IMR-90 (cell line): ENCODE measurements around the gene CAMTA1. TPM values are rescaled to one million over a fixed set of nuclear protein-coding genes. Genes with fewer than 3 reads are reported as not detected.

Experiments used
- ATAC-seq: fragments of 200-7000 bp; cut with Tn5 transposase; 2 replicates; pipeline ENCODE4 v1.9.1; 2020; ENCODE audit warnings: low read depth, mild to moderate bottlenecking, moderate library complexity
- BruUV-seq: library from RNA; stranded (reverse); fragments of 400-500 nt; replicated peaks from 2 replicates; lab custom pipeline; 2021; lab: Mats Ljungman, UMichigan
- CTCF ChIA-PET: fragments of 300-600 bp; formaldehyde crosslinking; extraction: SDS; loops from one replicate; lab custom pipeline; 2021; ENCODE audit warnings: antibody characterized with exemption; lab: Yijun Ruan, JAX
- POLR2A ChIA-PET: fragments of 300-600 bp; sonication (Branson Sonifier 250); formaldehyde crosslinking; loops from one replicate; lab custom pipeline; 2022; ENCODE audit warnings: antibody characterized with exemption; ENCODE audit not compliant: unreplicated experiment; lab: Charles Lee
- DNase-seq: peaks from one replicate; pipeline ENCODE4 v3.0.0; 2013
- H2AFZ ChIP-seq: replicated peaks from 2 replicates; pipeline ENCODE3; 2013; ENCODE audit warnings: low read length, mild to moderate bottlenecking; ENCODE audit not compliant: poor library complexity
- H2AK5ac ChIP-seq: 2 replicates; pipeline ENCODE4 v1.6.1; 2013; ENCODE audit warnings: low read depth, low read length, inconsistent platforms
- H2AK9ac ChIP-seq: replicated peaks from 2 replicates; pipeline ENCODE3; 2013; ENCODE audit warnings: mild to moderate bottlenecking, low read depth, low read length, moderate library complexity; ENCODE audit not compliant: poor library complexity
- H2BK120ac ChIP-seq: 2 replicates; pipeline ENCODE4 v1.6.1; 2013; ENCODE audit warnings: low read depth, low read length, inconsistent platforms
- H2BK15ac ChIP-seq: 3 replicates; pipeline ENCODE4 v1.6.1; 2013; ENCODE audit warnings: low read depth, low read length, inconsistent platforms
- H2BK20ac ChIP-seq: 2 replicates; pipeline ENCODE4 v1.6.1; 2013; ENCODE audit warnings: low read depth, mild to moderate bottlenecking, inconsistent platforms, low read length, moderate library complexity
- H2BK5ac ChIP-seq: 2 replicates; pipeline ENCODE4 v1.6.1; 2013; ENCODE audit warnings: mild to moderate bottlenecking, low read depth, low read length, inconsistent platforms; ENCODE audit not compliant: poor library complexity, severe bottlenecking
- H3K14ac ChIP-seq: replicated peaks from 2 replicates; pipeline ENCODE4 v1.6.1; 2013; ENCODE audit warnings: low read depth, low read length, inconsistent platforms
- H3K18ac ChIP-seq: 2 replicates; pipeline ENCODE4 v1.6.1; 2013; ENCODE audit warnings: low read depth, low read length, control low read depth
- H3K23ac ChIP-seq: 2 replicates; pipeline ENCODE4 v1.6.1; 2013; ENCODE audit warnings: low read depth, low read length, inconsistent platforms
- H3K27ac ChIP-seq: 2 replicates; pipeline ENCODE4 v1.5.1; 2013; ENCODE audit warnings: mild to moderate bottlenecking, control low read depth, low read length; ENCODE audit not compliant: insufficient read depth
- H3K27me3 ChIP-seq: 2 replicates; pipeline ENCODE4 v1.6.1; 2013; ENCODE audit warnings: low read length; ENCODE audit not compliant: control insufficient read depth, insufficient read depth
- H3K36me3 ChIP-seq: 2 replicates; pipeline ENCODE4 v1.6.1; 2013; ENCODE audit warnings: low read length, mixed read lengths; ENCODE audit not compliant: control insufficient read depth, insufficient read depth
- H3K4ac ChIP-seq: 2 replicates; pipeline ENCODE4 v1.6.1; 2013; ENCODE audit warnings: low read depth, low read length, inconsistent platforms
- H3K4me1 ChIP-seq: 2 replicates; pipeline ENCODE4 v1.6.1; 2013; ENCODE audit warnings: low read length, mixed read lengths; ENCODE audit not compliant: control insufficient read depth, insufficient read depth
- H3K4me2 ChIP-seq: 2 replicates; pipeline ENCODE4 v1.6.1; 2013; ENCODE audit warnings: low read depth, mild to moderate bottlenecking, control low read depth, low read length, moderate library complexity
- H3K4me3 ChIP-seq: 2 replicates; pipeline ENCODE4 v1.5.1; 2013; ENCODE audit warnings: low read depth, mild to moderate bottlenecking, control low read depth, low read length, moderate library complexity; ENCODE audit not compliant: insufficient read depth
- H3K56ac ChIP-seq: 2 replicates; pipeline ENCODE4 v1.6.1; 2013; ENCODE audit warnings: low read length, inconsistent platforms; ENCODE audit not compliant: insufficient read depth; ENCODE audit errors: extremely low read depth
- H3K79me1 ChIP-seq, 2 experiments: 2 replicates each; pipeline ENCODE4 v1.6.1; 2013; ENCODE audit warnings: low read length in 2 of 2, inconsistent platforms in 1 of 2, low read depth in 1 of 2
- H3K9ac ChIP-seq: 2 replicates; pipeline ENCODE4 v1.6.1; 2013; ENCODE audit warnings: low read depth, low read length, control low read depth
- H3K9me1 ChIP-seq: 2 replicates; pipeline ENCODE4 v1.6.1; 2013; ENCODE audit warnings: low read length, inconsistent platforms; ENCODE audit not compliant: insufficient read depth
- H3K9me3 ChIP-seq: 2 replicates; pipeline ENCODE4 v1.6.1; 2013; ENCODE audit warnings: low read length; ENCODE audit not compliant: control insufficient read depth, insufficient read depth
- H4K20me1 ChIP-seq: 2 replicates; pipeline ENCODE4 v1.6.1; 2013; ENCODE audit warnings: low read length, inconsistent platforms; ENCODE audit not compliant: insufficient read depth
- H4K5ac ChIP-seq: 2 replicates; pipeline ENCODE4 v1.6.1; 2013; ENCODE audit warnings: mild to moderate bottlenecking, low read depth, low read length, control low read depth
- H4K8ac ChIP-seq, 2 experiments: 2 replicates each; pipeline ENCODE4 v1.6.1; 2013; ENCODE audit warnings: low read depth in 2 of 2, low read length in 2 of 2, control low read depth in 1 of 2, inconsistent platforms in 1 of 2
- H4K91ac ChIP-seq: 2 replicates; pipeline ENCODE4 v1.6.1; 2013; ENCODE audit warnings: low read depth, low read length, inconsistent platforms; ENCODE audit not compliant: insufficient read depth
- BHLHE40 ChIP-seq: fragments of 150-350 bp; IDR thresholded peaks from 2 replicates; pipeline ENCODE4 v1.6.1; 2016; ENCODE audit warnings: mild to moderate bottlenecking, low read depth, low read length
- MAFK ChIP-seq: IDR thresholded peaks from 2 replicates; pipeline ENCODE4 v1.6.1; 2012; ENCODE audit warnings: low read depth, low read length, improper control_type of control experiment
- NFE2L2 ChIP-seq: fragments of 150-350 bp; IDR thresholded peaks from 2 replicates; pipeline ENCODE4 v1.6.1; 2016; ENCODE audit warnings: low read depth, mild to moderate bottlenecking, low read length
- POLR2A ChIP-seq: IDR thresholded peaks from 2 replicates; pipeline ENCODE4 v1.6.1; 2012; ENCODE audit warnings: mild to moderate bottlenecking, low read depth, low read length
- RFX5 ChIP-seq: IDR thresholded peaks from 2 replicates; pipeline ENCODE4 v1.8.0; 2012; ENCODE audit warnings: low read depth, mild to moderate bottlenecking, low read length, moderate library complexity
- SMC3 ChIP-seq: fragments of 150-350 bp; IDR thresholded peaks from 2 replicates; pipeline ENCODE4 v1.6.1; 2016; ENCODE audit warnings: low read depth, mild to moderate bottlenecking, antibody characterized with exemption, low read length, moderate library complexity
- WGBS, 2 experiments: methylation state at CpG; one replicate each; pipeline versions ENCODE4 v1.1.5 to v1.1.7; 2013; ENCODE audit warnings: missing lambda C conversion rate in 2 of 2; ENCODE audit not compliant: insufficient read length in 1 of 2; ENCODE audit errors: extremely low coverage in 2 of 2; 5-methylcytosine and 5-hydroxymethylcytosine counted together
- dilution Hi-C: fragments of 300-500 bp; cut with HindIII; formaldehyde crosslinking; loops from one replicate; pipeline ENCODE4 v1.14.3; 2018; ENCODE audit warnings: low sequenced_read_pairs; ENCODE audit not compliant: unreplicated experiment
- in situ Hi-C: fragments of 300-500 bp; cut with MboI; formaldehyde crosslinking; loops from 3 replicates; pipeline ENCODE4 v1.14.3; 2019; ENCODE audit warnings: low sequenced_read_pairs, inconsistent platforms, mixed read lengths
- intact Hi-C: fragments of 100-400 bp; cut with micrococcal nuclease; formaldehyde crosslinking; loops from 2 replicates; pipeline ENCODE4 v1.10.0; 2022
- polyA plus RNA-seq, 3 experiments: library from polyadenylated mRNA; depleted of rRNA; stranded (reverse); fragments of >200 nt; gene quantifications; 2 replicates each; pipeline ENCODE4 v1.2.3, GENCODE V29; 2012; ENCODE audit warnings: low replicate concordance in 1 of 3
- total RNA-seq: library from RNA; depleted of rRNA; stranded (reverse); fragments of >200 nt; gene quantifications from 2 replicates; pipeline ENCODE4 v1.2.3, GENCODE V29; 2012

CAMTA1 gene
- total and polyA plus RNA-seq, 2 of the 4 experiments (the other 2 are of a cell fraction), result 35.5 to 74.3 TPM

- POLR2A ChIA-PET, result no interaction called here
- H3K36me3 ChIP-seq, result no peaks in the 10 kb centered on the region
- no CpG with 5 or more reads among the region's 2 CpGs for WGBS, 2 experiments
Measured at GRCh38 chr1:7693662-7694061, 908.4 kb downstream of the CAMTA1 start.

More at GRCh38 chr1:7693662-7694061, 908.4 kb downstream of the CAMTA1 start:
- H3K4me3 ChIP-seq, result no peak overlapping the region
- CTCF ChIA-PET, result interaction anchor here (0.6 kb wide), 1 partner anchor 623 kb away, joined by 3 read pairs; no protein-coding TSS in a partner anchor
- no peak overlapping the region for H3K14ac ChIP-seq
- peaks cover 6% of the 10 kb centered on the region; the same call in 1 of the 2 replicates for H3K9me3 ChIP-seq
- H3K4me1 ChIP-seq, result no peaks in the 10 kb centered on the region
- in situ Hi-C loops, result no loop called here
- H2AK9ac ChIP-seq, result no peak overlapping the region
- no peak overlapping the region for H3K9ac ChIP-seq
- no peak overlapping the region for H2BK120ac ChIP-seq
- no peak for TF ChIP-seq RFX5
- no peak for TF ChIP-seq SMC3
- no peak for TF ChIP-seq MAFK
- TF ChIP-seq NFE2L2, result no peak
- TF ChIP-seq BHLHE40, result no peak
- no peak for TF ChIP-seq POLR2A
- no peaks in the 10 kb centered on the region for H3K79me1 ChIP-seq
- intact Hi-C loops, result no loop called here
- DNase-seq (no peak), ATAC-seq (no peak)
- H3K27ac ChIP-seq, result no peak overlapping the region
- H2AFZ ChIP-seq, result no peak overlapping the region
- no TSS peak for BruUV-seq
- H3K4me2 ChIP-seq, result no peak overlapping the region
- H4K5ac ChIP-seq, result no peak overlapping the region
- H3K9me1 ChIP-seq, result no peaks in the 10 kb centered on the region
- no peak overlapping the region for H2BK20ac ChIP-seq
- dilution Hi-C loops, result no loop called here
- H3K18ac ChIP-seq, result no peak overlapping the region
- no peak overlapping the region for H4K91ac ChIP-seq
- no peak overlapping the region for H2BK5ac ChIP-seq
- no peak overlapping the region for H3K23ac ChIP-seq
- H3K4ac ChIP-seq, result no peak overlapping the region
- H4K20me1 ChIP-seq, result no peaks in the 10 kb centered on the region; the same call in 1 of the 2 replicates
- H3K56ac ChIP-seq, result no peak overlapping the region
- no peak overlapping the region for H2AK5ac ChIP-seq
- H4K8ac ChIP-seq, result no peak overlapping the region
- H2BK15ac ChIP-seq, result no peak overlapping the region
- H3K27me3 ChIP-seq, result peaks cover 21% of the 10 kb centered on the region; the same call in 1 of the 2 replicates
